T-helper 2 cell treated with Interferon-gamma antibody and Interleukin-4, amounts not matched to agents 5 μg/mL and 100 μg/mL, for 36 hours (primary cell): ENCODE results near the gene KLHL24.
"Not testable (repeated sequence)": the region's sequence is repeated elsewhere in the genome, so short reads cannot be mapped to it uniquely, and the experiment has no call there.

Source experiments
- DNase-seq: peaks from one replicate; pipeline ENCODE4 v3.0.0; 2021; ENCODE audit warnings: low spot score
- H3K27ac Mint-ChIP-seq: one replicate; pipeline ENCODE4 v1.8.0; 2021; ENCODE audit warnings: mild to moderate bottlenecking, mixed read lengths
- H3K27me3 Mint-ChIP-seq: one replicate; pipeline ENCODE4 v1.8.0; 2021; ENCODE audit warnings: low read depth, mixed read lengths
- H3K36me3 Mint-ChIP-seq: one replicate; pipeline ENCODE4 v1.8.0; 2021; ENCODE audit warnings: low read depth, mixed read lengths
- H3K4me1 Mint-ChIP-seq: one replicate; pipeline ENCODE4 v1.8.0; 2021; ENCODE audit warnings: low read depth, mixed read lengths
- H3K4me3 Mint-ChIP-seq: one replicate; pipeline ENCODE4 v1.8.0; 2022; ENCODE audit warnings: mild to moderate bottlenecking, moderate library complexity, mixed read lengths
- H3K9me3 Mint-ChIP-seq: one replicate; pipeline ENCODE4 v1.8.0; 2021; ENCODE audit warnings: mixed read lengths

KLHL24 gene

DNA sequence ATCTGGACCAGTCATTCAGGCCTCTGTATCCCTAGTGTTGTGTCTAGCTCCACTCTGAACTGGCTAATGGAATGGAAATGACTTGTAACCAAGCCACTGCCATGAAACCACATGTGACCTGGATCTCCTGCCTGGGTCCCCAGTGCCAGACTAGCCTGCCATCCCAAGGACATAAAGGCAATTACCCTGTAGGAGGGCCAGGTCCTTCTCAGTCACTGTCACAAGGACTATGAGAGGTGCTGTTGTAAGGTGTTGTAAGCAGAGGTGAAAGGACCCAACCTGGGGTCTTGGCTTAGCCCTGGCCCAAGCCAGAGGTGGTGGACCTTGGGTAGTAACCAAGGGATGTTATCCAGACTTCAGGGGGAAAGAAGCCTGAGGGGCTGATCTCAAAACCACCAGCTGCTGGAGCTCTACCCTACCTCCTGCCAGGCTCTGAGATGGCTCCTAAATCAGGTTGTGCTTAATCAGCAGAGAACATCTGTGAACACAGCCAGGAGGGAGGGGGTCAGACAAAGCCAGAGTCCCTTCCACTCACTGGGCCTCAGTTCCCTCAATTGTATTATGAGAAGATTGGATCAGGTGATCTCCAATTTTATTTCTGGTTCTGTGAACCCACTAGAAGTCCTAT is 15.7 kb upstream of the KLHL24 start:
- Mint-ChIP-seq H3K27ac (no peak overlapping the region), H3K4me3 (no peak overlapping the region), H3K27me3 (peaks cover 7% of the 10 kb centered on the region), H3K9me3 (no peaks in the 10 kb centered on the region), H3K4me1 (no peaks in the 10 kb centered on the region), H3K36me3 (no peaks in the 10 kb centered on the region)
- DNase-seq: no peak

DNA sequence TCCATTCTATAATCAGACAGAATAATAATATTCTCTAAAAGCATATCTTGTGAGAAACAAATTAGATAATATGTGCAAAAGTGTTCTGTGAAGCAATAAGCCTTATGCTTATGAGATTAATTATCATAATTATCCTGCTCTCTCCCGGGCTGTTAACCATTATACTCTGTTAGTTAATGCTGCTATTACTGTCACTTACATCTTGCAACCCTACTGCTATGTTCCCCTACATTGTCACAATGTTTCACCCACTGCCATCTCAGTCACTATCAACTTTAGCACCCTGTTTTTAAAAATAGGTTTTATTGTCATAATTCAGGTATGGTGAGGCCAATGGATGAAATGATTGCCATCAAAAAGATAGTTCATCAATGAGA is 15.2 kb upstream of the KLHL24 start:
- no peak for DNase-seq
- no peaks in the 10 kb centered on the region for H3K4me1 Mint-ChIP-seq
- no peaks in the 10 kb centered on the region for H3K9me3 Mint-ChIP-seq
- no peak overlapping the region for H3K27ac Mint-ChIP-seq
- no peaks in the 10 kb centered on the region for H3K36me3 Mint-ChIP-seq
- H3K27me3 Mint-ChIP-seq: peaks cover 7% of the 10 kb centered on the region
- H3K4me3 Mint-ChIP-seq: no peak overlapping the region

DNA sequence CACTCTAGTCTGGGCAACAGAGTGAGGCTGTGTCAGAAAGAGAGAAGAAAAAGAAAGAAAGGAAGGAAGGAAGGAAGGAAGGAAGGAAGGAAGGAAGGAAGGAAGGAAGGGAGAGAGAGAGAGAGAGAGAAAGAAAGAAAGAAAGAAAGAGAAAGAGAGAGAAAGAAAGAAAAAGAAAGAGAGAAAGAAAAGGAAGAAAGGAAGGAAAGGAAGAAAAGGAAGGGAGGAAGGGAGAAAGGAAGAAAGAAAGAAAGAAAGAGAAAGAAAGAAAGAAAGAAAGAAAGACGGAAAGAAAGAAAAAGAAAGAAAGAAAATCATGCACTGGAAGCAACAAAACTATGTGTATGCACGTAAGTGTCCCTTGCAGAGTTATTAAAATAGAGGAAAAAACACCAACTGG is 12.9 kb upstream of the KLHL24 start:
- H3K27ac Mint-ChIP-seq, H3K4me1 Mint-ChIP-seq, H3K36me3 Mint-ChIP-seq, H3K9me3 Mint-ChIP-seq, H3K4me3 Mint-ChIP-seq, H3K27me3 Mint-ChIP-seq, DNase-seq: not testable (repeated sequence)

GRCh38 chr3:183626877-183627594 is 8.4 kb upstream of the KLHL24 start:
- peaks cover 2% of the 10 kb centered on the region for H3K4me1 Mint-ChIP-seq
- no peaks in the 10 kb centered on the region for H3K36me3 Mint-ChIP-seq
- no peak for DNase-seq
- H3K27ac Mint-ChIP-seq: no peak overlapping the region
- H3K9me3 Mint-ChIP-seq: no peaks in the 10 kb centered on the region
- peaks cover 4% of the 10 kb centered on the region for H3K27me3 Mint-ChIP-seq
- H3K4me3 Mint-ChIP-seq: no peak overlapping the region

- DNase-seq: no peak
- no peak overlapping the region for H3K4me3 Mint-ChIP-seq
- H3K36me3 Mint-ChIP-seq: no peaks in the 10 kb centered on the region
- H3K9me3 Mint-ChIP-seq: no peaks in the 10 kb centered on the region
- peaks cover 5% of the 10 kb centered on the region for H3K4me1 Mint-ChIP-seq
- H3K27me3 Mint-ChIP-seq: no peaks in the 10 kb centered on the region
- no peak overlapping the region for H3K27ac Mint-ChIP-seq
Observed at GRCh38 chr3:183629546-183630301, 5.7 kb upstream of the KLHL24 start.

- Mint-ChIP-seq H3K27ac (no peak overlapping the region), H3K4me3 (no peak overlapping the region), H3K9me3 (no peaks in the 10 kb centered on the region), H3K36me3 (no peaks in the 10 kb centered on the region), H3K27me3 (no peaks in the 10 kb centered on the region), H3K4me1 (peaks cover 11% of the 10 kb centered on the region)
- no peak for DNase-seq
Observed at GRCh38 chr3:183631715-183632114, 3.7 kb upstream of the KLHL24 start.

- not testable (repeated sequence) for H3K27ac Mint-ChIP-seq, DNase-seq, H3K27me3 Mint-ChIP-seq, H3K36me3 Mint-ChIP-seq, H3K9me3 Mint-ChIP-seq, H3K4me3 Mint-ChIP-seq
- peaks cover 20% of the 10 kb centered on the region for H3K4me1 Mint-ChIP-seq
Observed at GRCh38 chr3:183632725-183633124, 2.7 kb upstream of the KLHL24 start.

DNA sequence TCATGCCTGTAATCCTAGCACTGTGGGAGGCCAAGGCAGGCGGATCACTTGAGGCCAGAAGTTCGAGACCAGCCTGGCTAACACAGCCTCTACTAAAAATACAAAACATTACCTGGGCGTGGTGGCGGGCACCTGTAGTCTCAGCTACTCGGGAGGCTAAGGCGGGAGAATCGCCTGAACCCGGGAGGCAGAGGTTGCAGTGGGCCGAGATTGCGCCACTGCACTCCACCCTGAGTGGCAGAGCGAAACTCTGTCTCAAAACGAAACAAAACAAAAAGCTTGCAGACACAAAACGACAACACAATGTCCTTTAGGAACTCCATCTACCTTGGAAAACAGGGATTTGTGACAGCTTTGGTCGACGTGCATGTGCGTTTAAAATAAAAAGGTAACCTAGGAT is 716 bp upstream of the KLHL24 start:
- Mint-ChIP-seq H3K27ac (peak overlapping the region; percentile 96), H3K27me3 (no peaks in the 10 kb centered on the region), H3K4me1 (peaks cover 23% of the 10 kb centered on the region), H3K36me3 (no peaks in the 10 kb centered on the region), H3K9me3 (no peaks in the 10 kb centered on the region), H3K4me3 (peak overlapping the region; percentile 91)
- DNase-seq: no peak

GRCh38 chr3:183635107-183635430 is 354 bp upstream of the KLHL24 start:
- no peak for DNase-seq
- peaks cover 22% of the 10 kb centered on the region for H3K4me1 Mint-ChIP-seq

GRCh38 chr3:183636221-183637105 is 1.0 kb downstream of the KLHL24 start:
- no peaks in the 10 kb centered on the region for H3K9me3 Mint-ChIP-seq
- no peaks in the 10 kb centered on the region for H3K27me3 Mint-ChIP-seq
- DNase-seq: peak; percentile 94
- peaks cover 22% of the 10 kb centered on the region for H3K4me1 Mint-ChIP-seq
- no peaks in the 10 kb centered on the region for H3K36me3 Mint-ChIP-seq
- H3K27ac Mint-ChIP-seq: peak overlapping the region; percentile 96
- H3K4me3 Mint-ChIP-seq: peak overlapping the region; percentile 91

More at GRCh38 chr3:183635107-183635430, 354 bp upstream of the KLHL24 start:
- Mint-ChIP-seq H3K36me3 (no peaks in the 10 kb centered on the region), H3K4me3 (peak overlapping the region; percentile 91), H3K27me3 (no peaks in the 10 kb centered on the region), H3K9me3 (no peaks in the 10 kb centered on the region), H3K27ac (peak overlapping the region; percentile 96)

DNA sequence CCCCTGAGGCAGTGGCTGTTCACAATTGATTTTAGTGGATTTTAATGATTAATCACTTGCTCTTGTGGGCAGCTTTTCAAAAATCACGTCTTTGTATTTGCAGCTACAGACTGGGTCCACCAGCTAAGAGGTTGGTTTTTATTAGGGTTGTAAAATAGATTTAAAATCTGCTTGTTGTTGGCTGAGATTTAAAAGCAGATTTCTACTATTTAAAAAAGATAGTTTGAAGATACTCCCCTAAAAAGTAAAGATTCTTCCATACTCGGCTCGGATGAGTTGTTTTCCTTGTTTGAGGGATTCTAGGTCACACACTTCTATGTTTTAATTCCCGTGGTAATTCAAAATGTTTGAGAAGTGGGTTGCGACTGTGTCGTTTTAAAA is 1.7 kb downstream of the KLHL24 start:
- H3K9me3 Mint-ChIP-seq: no peaks in the 10 kb centered on the region
- H3K4me3 Mint-ChIP-seq: peak overlapping the region; percentile 91
- H3K36me3 Mint-ChIP-seq: no peaks in the 10 kb centered on the region
- peak overlapping the region; percentile 96 for H3K27ac Mint-ChIP-seq
- H3K4me1 Mint-ChIP-seq: peaks cover 22% of the 10 kb centered on the region
- no peaks in the 10 kb centered on the region for H3K27me3 Mint-ChIP-seq
- no peak for DNase-seq

DNA sequence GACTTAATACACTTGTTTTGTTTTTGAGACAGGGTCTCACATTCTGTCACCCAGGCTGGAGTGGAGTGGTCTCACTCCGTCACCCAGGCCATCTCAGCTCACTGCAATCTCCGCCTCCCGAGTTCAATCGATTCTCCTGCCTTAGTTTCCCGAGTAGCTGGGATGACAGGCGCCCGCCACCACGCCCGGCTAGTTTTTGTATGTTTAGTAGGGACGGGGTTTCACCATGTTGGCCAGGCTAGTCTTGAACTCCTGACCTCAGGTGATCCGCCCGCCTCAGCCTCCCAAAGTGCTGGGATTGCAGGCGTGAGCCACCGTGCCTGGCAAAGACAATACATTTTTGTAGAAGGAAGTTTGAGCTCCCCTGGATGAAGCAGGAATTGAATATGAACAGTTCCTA is 2.2 kb downstream of the KLHL24 start:
- peaks cover 22% of the 10 kb centered on the region for H3K4me1 Mint-ChIP-seq

GRCh38 chr3:183638101-183638852 is 2.9 kb downstream of the KLHL24 start:
- no peaks in the 10 kb centered on the region for H3K36me3 Mint-ChIP-seq
- peaks cover 22% of the 10 kb centered on the region for H3K4me1 Mint-ChIP-seq
- DNase-seq: no peak

More for the DNA sequence above, 2.2 kb downstream of the KLHL24 start:
- H3K36me3 Mint-ChIP-seq, H3K9me3 Mint-ChIP-seq, H3K27me3 Mint-ChIP-seq, DNase-seq: not testable (repeated sequence)
- Mint-ChIP-seq H3K4me3 (peak overlapping the region; percentile 91), H3K27ac (peak overlapping the region; percentile 96)

More at GRCh38 chr3:183638101-183638852, 2.9 kb downstream of the KLHL24 start:
- Mint-ChIP-seq H3K27ac (no peak overlapping the region), H3K27me3 (no peaks in the 10 kb centered on the region), H3K9me3 (no peaks in the 10 kb centered on the region), H3K4me3 (peak overlapping the region; percentile 91)
